Astrocyte of the cerebellum (primary cell): ENCODE data around the gene QPRT.
A peak's percentile ranks its signal among the peaks of the same experiment; 100 is the strongest.
"Not testable (repeated sequence)": the region's sequence is repeated elsewhere in the genome, so short reads cannot be mapped to it uniquely, and the experiment has no call there.

Experiments
- DNase-seq: peaks from one replicate; pipeline ENCODE4 v3.0.0-alpha.2; 2011; ENCODE audit warnings: low read depth
- H3K4me3 ChIP-seq: 2 replicates; pipeline ENCODE4 v1.5.1; 2011; ENCODE audit warnings: mild to moderate bottlenecking, low read depth, low read length, moderate library complexity
- CTCF ChIP-seq: IDR thresholded peaks from 2 replicates; pipeline ENCODE4 v1.5.1; 2012; ENCODE audit warnings: low read length, low read depth, moderate library complexity, mild to moderate bottlenecking; ENCODE audit errors: missing control alignments
- in situ Hi-C: cut with HindIII; loops from 2 replicates; pipeline ENCODE4 v1.10.0; 2017; ENCODE audit warnings: low sequenced_read_pairs

The QPRT gene

GRCh38 chr16:29678691-29679267 is at the start of gene QPRT:
Gene QPRT, plus strand, starts transcription at chr16:29679180. Its CDS starts 18 bp downstream, at chr16:29679198.
- DNase-seq, result no peak
- H3K4me3 ChIP-seq, result peak within 1 kb of the TSS; percentile 30
- TF ChIP-seq CTCF, result no peak
- in situ Hi-C loops, result no loop called here

- DNase-seq, in situ Hi-C loops, H3K4me3 ChIP-seq: not testable (repeated sequence)
Observed at GRCh38 chr16:29629318-29629717, 49.7 kb upstream of the QPRT start.

GRCh38 chr16:29631658-29632057 is 47.3 kb upstream of the QPRT start:
- H3K4me3 ChIP-seq, in situ Hi-C loops, DNase-seq: not testable (repeated sequence)

GRCh38 chr16:29635902-29636301 is 43.1 kb upstream of the QPRT start:
- in situ Hi-C loops, H3K4me3 ChIP-seq, DNase-seq: not testable (repeated sequence)

- DNase-seq, in situ Hi-C loops, H3K4me3 ChIP-seq: not testable (repeated sequence)
Observed at GRCh38 chr16:29636368-29636767, 42.6 kb upstream of the QPRT start.

GRCh38 chr16:29638751-29639150 is 40.2 kb upstream of the QPRT start:
- in situ Hi-C loops, DNase-seq, H3K4me3 ChIP-seq: not testable (repeated sequence)

GRCh38 chr16:29641561-29641960 is 37.4 kb upstream of the QPRT start:
- no peak for TF ChIP-seq CTCF
- H3K4me3 ChIP-seq, result no peak overlapping the region
- in situ Hi-C loops, result no loop called here
- no peak for DNase-seq

GRCh38 chr16:29643596-29643995 is 35.4 kb upstream of the QPRT start:
- in situ Hi-C loops, result no loop called here
- H3K4me3 ChIP-seq, result no peak overlapping the region
- no peak for TF ChIP-seq CTCF
- no peak for DNase-seq

- in situ Hi-C loops, result no loop called here
- no peak overlapping the region for H3K4me3 ChIP-seq
- TF ChIP-seq CTCF, result no peak
- no peak for DNase-seq
Observed at GRCh38 chr16:29644338-29644857, 34.6 kb upstream of the QPRT start.
